GM18520 (cell line): ENCODE results near the gene SVOP.
"Not testable (repeated sequence)": the region's sequence is repeated elsewhere in the genome, so short reads cannot be mapped to it uniquely, and the experiment has no call there.

Experiments used
- ATAC-seq: cut with Tn5 transposase; IDR thresholded peaks from one replicate; pipeline ENCODE4 v1.9.1; 2021; ENCODE audit not compliant: unreplicated experiment

Gene SVOP

DNA sequence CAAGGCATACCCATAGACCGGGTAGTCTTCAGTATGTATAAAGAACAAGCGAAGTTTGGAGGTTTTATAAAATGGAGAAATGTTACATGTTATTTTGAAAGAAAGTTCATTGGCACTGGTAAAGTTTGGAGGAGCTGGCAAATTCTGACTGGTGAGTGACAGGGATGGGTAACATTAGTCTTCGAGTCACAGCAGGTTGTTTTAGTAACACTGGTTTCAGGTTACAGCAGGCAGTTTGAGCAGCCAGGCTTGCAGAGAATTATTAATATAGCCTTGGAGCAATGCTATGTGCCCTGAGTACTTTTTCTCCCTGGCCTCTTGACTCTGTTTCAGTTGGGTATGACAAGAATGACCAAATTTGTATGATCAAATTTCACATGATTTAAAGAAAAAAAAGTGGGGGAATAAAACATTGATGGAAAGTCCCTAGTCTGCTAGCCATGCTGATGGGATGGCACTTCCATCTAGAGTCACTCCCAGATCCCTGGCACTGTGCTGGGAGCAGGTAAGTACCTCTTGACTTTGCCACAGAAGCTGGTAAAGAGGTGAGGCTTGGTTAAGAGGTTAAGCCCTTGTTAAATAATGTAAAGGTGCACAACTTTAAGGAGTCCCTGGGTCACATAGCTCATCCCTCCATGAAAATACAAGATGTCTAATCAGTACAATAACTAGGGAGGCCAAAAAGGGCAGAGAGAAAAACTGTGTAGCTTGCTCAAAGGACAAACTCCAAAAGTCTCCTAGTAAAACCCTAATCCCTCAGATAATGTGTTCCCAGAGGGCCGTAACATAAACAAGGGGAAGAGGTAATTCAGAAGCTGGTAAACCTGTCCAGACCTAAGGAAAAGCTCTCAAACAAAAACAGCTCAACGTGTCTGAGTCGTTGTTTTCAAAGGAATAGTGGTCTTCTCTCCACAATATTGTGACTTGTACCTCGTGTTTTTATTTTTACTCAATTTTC lies 12.7 kb upstream of the SVOP start:
- no peak for ATAC-seq

DNA sequence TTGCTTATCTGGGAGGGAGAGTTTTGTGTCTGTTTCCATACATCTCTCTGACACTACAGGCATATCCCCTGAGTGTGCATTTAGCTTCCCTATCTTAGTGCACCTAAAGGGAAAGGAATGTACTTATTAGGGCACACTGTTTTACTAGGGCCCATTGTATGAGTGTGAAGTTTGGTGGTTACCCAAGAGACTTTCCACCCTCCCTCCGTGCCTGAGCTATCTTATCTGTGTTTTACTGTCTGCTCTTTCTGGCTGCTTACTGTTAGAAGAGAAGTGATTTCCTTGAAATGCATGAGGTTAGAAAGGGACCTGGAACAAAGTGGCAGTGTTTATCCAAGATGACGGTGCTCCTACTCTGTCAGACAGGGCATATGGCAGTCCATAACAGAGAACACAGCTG lies 8.5 kb upstream of the SVOP start:
- no peak for ATAC-seq

DNA sequence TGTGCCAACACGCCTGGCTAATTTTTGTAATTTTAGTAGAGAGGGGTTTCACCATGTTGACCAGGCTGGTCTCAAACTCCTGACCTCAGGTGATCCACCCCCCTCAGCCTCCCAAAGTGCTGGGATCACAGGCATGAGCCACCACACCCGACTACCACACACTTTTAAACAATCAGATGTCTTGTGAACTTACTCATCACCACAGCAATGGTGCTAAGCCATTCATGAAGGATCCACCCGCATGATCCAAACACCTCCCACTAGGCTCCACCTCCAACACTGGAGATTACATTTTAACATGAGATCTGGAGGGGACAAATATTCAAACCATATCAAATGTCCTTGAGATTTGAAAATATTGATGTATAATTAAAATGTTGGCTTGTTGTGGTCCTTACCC lies 7.8 kb upstream of the SVOP start:
- ATAC-seq = not testable (repeated sequence)

DNA sequence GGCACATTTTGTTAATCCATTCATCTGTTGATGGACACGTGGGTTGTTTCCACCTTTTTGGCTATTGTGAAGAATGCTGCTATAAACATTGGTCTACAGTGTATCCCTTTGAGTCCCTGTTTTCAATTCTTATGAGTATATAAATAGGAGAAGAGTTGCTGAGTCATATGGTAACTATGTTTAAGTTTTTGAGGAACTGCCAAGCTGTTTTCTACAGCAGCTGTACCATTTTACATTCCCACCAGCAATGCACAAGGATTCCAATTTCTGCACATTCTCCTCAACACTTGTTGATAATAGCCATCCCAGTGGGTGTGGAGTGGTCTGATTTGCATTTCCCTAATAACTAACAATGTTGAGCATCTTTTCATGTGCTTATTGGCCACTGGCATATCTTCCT lies 6.9 kb upstream of the SVOP start:
- no peak for ATAC-seq

DNA sequence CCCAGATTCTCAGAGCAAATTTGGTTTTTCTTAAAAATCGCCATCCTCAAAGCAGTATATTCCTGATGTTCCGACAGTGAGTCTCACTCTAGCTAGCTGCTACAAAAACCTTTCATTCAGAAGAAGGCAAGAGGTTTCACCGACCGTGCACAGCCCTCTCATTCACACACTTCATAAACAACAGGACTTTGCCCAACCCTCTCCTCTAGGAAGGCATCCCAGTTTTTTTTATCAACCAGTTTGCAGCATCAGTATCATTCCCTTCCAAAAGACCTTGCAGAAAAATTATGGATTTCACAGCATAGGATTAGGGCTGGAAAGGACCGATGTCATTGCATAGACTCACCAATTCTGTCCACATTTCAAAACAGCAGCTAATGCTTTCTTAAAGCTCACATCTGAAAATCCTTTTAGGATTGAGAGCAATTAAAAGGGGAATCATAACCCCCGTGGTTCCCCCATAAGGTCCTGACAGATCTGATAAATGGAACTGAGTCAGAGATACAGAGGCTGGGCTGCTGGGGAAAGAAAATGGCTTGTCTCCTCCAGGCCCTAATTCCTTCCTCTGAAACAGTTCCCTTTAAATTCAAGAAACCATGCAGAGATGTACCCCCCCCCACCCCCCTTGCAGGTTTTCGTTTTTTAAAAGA lies 597 bp downstream of the SVOP start:
- ATAC-seq = no peak

DNA sequence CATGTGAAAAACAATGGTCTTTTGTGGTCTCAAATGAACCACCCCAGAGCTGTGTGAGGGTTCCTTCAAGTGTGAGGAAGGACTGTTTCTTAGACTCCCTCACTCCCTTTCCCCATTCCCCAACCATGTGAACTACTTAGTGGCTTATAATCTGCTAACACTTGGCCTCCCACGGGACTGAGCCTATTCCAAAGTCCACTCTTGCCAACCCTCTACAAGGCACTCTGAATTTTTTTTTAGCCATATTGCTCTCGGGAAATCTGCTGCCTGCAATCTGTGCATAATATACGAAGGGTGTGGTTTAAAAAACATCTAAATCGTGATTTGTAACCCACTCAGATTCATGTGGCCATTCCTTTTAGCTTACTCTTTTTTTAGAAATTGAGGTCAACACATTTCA lies 2.6 kb downstream of the SVOP start:
- no peak for ATAC-seq

DNA sequence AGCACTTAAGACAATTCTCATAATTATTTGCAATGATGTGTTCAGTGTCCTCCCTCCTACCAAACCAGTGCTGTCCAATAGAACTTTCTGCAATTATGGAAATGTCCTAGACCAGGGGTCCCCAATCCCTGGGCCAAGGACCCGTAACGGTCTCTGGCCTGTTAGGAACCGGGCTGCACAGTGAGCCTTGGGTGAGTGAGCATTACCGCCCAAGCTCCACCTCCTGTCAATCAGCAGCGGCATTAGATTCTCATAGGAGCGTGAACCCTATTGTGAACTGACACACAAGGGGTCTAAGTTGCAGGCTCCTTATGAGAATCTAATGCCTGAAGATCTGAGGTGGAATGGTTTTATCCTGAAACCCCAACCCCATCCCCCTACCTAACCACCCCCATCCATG lies 3.9 kb downstream of the SVOP start:
- ATAC-seq = no peak

DNA sequence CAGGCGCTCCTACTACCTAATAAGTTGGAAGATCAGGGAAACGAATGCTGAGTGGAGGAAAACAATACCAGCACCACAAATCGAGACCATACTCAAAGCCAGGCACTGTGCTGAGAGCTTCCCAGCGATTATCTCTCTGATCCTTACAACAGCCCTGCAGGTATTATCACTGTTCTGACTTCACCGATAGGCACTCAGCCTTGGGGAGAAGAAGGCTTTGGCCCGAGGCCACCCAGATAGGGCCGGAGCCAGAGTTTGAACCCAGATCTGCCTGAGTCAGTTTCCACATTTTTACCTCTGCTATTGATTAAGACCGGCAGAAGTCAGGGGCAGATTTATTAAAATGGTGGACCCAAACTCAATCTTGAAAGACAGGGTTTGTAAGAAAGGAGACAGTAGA lies 4.9 kb downstream of the SVOP start:
- no peak for ATAC-seq

DNA sequence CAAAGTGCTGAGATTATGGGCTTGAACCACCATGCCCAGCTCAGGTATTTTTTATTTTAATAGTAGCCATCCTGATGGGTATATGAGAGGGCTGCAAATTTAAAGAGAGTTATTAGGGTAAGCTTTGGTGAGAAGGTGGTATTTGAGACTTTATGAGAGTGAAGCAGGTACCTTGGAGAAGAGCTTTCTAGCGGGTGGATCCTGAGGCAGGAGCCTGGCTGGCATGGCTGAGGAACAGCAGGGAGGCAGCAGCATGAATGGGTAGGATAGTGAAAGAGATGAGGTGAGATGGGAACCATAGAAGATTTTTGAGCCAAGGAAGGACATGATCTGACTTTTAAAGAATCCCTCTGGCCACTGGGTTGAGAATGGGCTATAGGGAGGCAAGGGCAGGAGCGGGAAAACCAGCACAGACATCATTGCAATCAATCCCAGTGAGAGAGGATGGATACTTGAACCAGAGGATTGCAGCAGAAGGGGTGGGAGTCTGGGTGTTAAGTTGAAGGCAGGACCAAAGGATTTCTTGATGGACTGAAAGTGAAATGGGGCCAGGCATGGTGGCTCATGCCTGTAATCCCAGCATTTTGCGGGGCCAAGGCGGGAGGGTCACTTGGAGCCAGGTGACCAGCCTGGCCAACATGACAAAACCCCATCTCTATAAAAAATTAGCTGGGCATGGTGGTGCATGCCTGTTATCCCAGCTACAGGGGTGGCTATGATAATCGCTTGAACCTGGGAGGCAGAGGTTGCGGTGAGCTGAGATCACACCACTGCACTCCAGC lies 5.7 kb downstream of the SVOP start:
- ATAC-seq = no peak

DNA sequence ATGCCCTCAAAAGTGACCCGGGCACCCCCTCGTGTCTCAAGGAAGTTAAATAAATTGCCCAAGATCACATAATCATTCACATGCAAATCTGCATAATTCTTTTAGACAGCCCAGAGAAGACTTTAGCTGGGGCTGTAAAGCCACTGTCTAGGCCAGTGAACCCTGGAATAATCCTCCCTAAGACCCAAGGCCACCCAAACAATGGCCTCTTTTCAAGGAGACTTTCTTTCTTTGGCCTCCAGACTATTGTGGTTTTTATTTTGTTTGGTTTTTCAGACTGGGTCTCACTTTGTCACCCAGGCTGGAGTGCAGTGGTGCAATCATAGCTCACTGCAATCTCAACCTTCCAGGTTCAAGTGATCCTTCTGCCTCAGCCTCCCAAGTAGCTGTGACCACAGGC lies 10.6 kb downstream of the SVOP start:
- no peak for ATAC-seq

DNA sequence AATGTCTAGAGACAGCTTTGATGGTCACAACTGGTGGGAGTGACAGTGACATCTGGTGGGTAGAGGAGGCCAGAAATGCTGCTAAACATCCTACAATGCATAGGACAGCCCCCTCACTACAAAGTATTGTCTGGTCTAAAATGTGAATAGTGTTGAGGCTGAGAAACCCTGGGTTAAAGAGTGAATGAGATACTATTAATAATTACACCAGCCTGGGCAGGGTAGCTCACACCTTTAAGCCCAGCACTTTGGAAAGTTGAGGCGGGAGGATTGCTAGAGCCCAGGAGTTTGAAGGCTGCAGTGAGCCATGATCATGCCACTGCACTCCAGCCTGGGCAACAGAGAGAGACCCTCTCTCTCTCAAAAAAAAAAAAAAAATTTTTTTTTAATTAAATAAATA lies 11.1 kb downstream of the SVOP start:
- ATAC-seq = no peak

DNA sequence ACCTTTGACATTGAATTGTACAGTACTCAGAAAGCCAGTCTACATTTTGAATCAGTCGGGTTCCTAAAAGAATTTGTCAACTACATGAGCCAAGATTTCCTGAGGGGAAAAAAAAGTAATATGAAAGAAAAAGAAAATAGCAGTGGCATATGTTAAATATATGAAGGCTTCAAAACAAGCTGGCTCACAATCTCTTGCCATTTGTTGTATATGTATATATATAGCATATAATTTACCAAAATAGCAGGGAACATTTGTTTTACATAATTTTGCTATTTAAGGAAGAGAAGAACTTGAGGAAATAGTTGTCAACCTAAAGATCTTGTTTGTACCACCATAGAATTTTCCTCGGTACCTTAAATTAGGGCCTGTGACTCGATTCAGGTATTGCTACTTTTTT lies 16.9 kb downstream of the SVOP start:
- ATAC-seq = no peak

DNA sequence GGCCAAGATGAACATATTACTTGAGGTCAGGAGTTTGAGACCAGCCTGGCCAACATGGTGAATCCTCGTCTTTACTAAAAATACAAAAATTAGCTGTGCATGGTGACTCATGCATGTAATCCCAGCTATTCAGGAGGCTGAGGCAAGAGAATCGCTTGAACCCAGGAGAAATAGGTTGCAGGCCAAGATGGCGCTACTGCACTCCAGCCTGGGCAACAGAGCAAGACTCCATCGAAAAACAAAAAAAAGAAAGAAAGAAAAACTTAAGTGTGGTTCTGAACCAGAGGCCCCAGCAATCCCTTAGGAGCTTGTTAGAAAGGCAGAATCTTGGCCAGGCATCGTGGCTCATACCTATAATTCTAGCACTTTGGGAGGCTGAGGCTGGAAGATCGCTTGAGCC lies 24.5 kb downstream of the SVOP start:
- no peak for ATAC-seq

DNA sequence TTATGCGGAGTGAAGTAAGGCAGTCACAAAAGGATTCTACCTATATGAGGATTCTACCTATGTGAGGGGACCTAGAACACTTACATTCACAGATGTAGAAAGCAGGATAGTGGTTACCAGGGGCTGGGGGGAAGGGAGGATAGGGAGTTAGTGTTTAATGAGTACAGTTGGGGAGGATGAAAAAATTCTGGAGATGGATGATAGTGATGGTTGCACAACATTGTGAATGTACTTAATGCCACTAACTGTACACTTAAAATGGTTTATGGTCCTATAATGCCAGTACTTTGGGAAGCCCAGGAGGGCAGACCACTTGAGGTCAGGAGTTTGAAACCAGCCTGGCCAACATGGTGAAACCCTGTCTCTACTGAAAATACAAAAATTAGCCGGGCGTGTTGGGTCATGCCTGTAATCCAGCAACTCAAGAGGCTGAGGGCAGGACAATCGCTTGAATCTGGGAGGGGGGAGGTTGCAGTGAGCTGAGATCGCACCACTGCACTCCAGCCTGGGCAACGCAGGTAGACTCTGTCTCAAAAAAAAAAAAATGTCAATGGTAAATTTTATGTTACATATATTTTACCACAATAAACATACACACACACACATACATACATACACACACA lies 25.4 kb downstream of the SVOP start:
- no peak for ATAC-seq

DNA sequence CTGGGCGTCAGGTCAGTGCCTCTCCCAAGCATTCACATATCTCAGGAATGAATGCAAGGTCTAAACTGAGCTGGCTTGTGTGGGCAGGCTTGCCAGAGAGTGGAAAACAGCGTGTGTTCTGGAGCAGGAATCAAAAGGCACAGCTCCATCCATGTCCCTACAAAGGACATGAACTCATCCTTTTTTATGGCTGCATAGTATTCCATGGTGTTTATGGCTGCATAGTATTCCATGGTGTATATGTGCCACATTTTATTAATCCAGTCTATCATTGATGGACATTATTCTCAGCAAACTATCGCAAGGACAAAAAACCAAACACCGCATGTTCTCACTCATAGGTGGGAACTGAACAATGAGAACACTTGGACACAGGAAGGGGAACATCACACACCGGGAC lies 30.8 kb downstream of the SVOP start:
- not testable (repeated sequence) for ATAC-seq

DNA sequence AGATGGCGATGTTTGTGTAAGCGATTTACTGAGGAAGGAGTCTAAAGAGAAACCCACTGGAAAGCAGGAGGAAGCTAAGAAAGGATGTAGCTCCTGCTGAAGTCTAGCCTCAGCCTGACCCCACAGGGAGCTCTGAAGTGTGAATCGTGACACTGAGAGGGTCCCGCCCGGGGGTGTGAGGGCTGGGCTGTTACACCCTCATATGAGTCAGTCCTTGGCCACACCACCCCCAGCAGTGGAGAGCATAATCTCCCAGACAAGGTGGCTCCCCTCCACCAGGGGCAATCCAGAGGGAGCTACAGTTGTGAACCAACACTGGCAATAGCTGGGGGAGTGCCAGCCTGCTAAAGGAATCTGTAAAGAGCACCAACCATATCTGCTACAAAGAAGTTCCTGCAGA lies 31.5 kb downstream of the SVOP start:
- ATAC-seq = no peak

DNA sequence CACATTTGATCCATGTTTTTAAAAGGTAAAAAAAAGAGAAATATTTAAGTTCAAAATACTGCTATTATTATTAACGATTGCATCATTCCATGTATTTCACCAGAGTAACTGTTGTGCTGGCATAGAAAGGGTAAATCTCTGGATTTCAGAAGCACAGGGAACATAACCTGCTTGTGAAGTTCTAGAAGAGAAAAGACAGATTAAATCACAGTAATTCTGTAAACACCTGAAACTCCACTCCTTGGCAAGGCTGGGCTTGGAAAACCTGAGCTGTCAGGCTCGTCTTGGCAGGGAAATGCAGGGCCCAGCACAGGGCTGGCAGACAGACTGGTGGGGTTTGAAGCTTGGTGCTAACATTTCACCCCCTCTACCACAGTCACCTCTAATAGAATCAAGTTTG lies 35.1 kb downstream of the SVOP start:
- ATAC-seq = no peak

DNA sequence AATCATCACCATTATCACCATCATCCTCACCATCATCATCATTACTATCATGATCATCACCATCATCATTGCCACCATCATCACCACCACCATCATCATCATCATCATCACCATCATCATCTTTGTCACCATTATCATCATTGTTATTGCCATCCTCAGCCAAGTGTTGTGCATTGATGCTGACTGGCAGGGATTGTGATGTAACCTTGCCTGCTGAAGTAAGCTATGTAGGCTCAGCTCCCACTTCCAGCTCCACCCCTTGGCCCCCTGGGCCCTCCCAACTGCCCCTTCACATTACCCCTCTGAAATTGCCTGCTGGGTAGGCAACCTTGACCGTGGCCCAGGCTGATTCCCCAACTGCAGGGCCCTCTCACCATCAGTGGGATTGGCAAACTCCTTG lies 37.6 kb downstream of the SVOP start:
- ATAC-seq = no peak

DNA sequence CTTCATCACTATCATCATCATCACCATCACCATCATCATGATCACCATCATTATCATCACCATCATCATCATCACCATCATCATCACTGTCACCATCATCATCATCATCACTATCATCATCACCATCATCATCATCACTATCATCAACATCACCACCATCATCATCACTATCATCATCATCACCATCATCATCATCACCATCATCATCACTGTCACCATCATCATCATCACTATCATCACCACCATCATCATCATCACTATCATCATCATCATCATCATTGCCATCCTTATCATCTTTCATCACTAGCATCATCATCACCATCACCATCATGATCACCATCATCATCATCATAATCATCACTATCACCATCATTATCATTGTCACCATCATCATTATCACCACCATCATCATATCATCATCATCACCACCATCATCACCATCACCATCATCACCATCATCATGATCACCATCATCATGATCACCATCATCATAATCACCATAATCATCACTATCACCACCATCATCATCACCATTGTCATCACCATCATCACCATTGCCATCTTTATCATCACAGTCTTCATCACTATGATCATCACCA lies 38.1 kb downstream of the SVOP start:
- ATAC-seq = no peak

DNA sequence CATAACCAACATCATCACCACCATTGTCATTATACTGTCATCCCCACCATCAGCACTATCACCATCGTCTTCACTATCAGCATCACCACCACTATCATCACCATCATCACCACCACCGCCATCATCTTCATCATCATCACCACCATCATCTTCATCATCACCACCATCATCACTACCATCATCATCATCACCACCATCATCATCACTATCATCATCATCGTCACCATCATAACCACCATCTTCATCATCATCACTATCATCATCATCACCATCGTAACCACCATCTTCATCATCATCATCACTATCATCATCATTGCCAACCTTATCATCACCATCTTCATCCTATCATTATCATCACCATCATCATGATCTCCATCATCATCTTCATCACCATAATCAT lies 39.0 kb downstream of the SVOP start:
- no peak for ATAC-seq
